HepG2 (cell line): Measurements from ENCODE around the gene ZAR1L. TPM values are rescaled to one million over a fixed set of nuclear protein-coding genes. Genes with fewer than 3 reads are reported as not detected.

Source experiments
- PAWR ChIP-seq: sonication (generic); formaldehyde crosslinking; IDR thresholded peaks from 2 replicates; pipeline ENCODE4 v1.4.0; 2020; ENCODE audit warnings: missing genetic modification reagents, mild to moderate bottlenecking, borderline replicate concordance
- POLR2A ChIP-seq, 2 experiments: IDR thresholded peaks; 2 replicates each; pipeline ENCODE4 v1.6.1; 2011; ENCODE audit warnings: low read depth in 2 of 2, low read length in 2 of 2, mild to moderate bottlenecking in 1 of 2, moderate library complexity in 1 of 2; ENCODE audit not compliant: insufficient read depth in 1 of 2
- RAD21 ChIP-seq: fragments of 450-650 bp; formaldehyde crosslinking; IDR thresholded peaks from 2 replicates; pipeline ENCODE4 v1.5.0; 2020; ENCODE audit warnings: mild to moderate bottlenecking
- RFXANK ChIP-seq: IDR thresholded peaks from 2 replicates; pipeline ENCODE4 v1.6.1; 2016
- SMARCE1 ChIP-seq: fragments of 450-650 bp; IDR thresholded peaks from 2 replicates; pipeline ENCODE4 v1.6.1; 2017; ENCODE audit warnings: borderline replicate concordance
- ZBTB40 ChIP-seq, 2 experiments: fragments of 450-650 bp in 1 of 2; sonication (generic) in 1 of 2; formaldehyde crosslinking in 1 of 2; IDR thresholded peaks; 2 replicates each; pipeline versions ENCODE4 v1.6.1 to v1.8.0; 2016 to 2022; ENCODE audit warnings: antibody characterized with exemption in 1 of 2, mild to moderate bottlenecking in 1 of 2, missing genetic modification reagents in 1 of 2
- ZNF407 ChIP-seq: sonication (generic); formaldehyde crosslinking; IDR thresholded peaks from one replicate; pipeline ENCODE4 v1.5.1; 2020; ENCODE audit warnings: mild to moderate bottlenecking, missing genetic modification reagents; ENCODE audit errors: not compliant biosample characterization
- ZNF563 ChIP-seq: sonication (generic); formaldehyde crosslinking; IDR thresholded peaks from 2 replicates; pipeline ENCODE4 v1.8.0; 2022; ENCODE audit warnings: mild to moderate bottlenecking, moderate library complexity, missing genetic modification reagents
- polyA plus RNA-seq, 8 experiments: library from polyadenylated mRNA; depleted of rRNA in 3 of 8; stranded (reverse) in 7 of 8; unstranded in 1 of 8; fragments of >200 nt; fragmentation: Illumina TruSeq in 4 of 8; extraction: Trizol in 4 of 8; gene quantifications; 2 replicates each; pipeline versions ENCODE4 v1.2.1 to v1.2.3, GENCODE V29; 2011 to 2016; ENCODE audit warnings: low read depth in 4 of 8, missing spikeins in 1 of 8, mixed read lengths in 1 of 8; ENCODE audit not compliant: insufficient read depth in 1 of 8
- total RNA-seq, 5 experiments: library from RNA; depleted of rRNA; stranded (reverse); fragments of >200 nt; fragmentation: Illumina TruSeq; extraction: Trizol; gene quantifications; 2 replicates each; pipeline ENCODE4 v1.2.3, GENCODE V29; 2016; ENCODE audit warnings: low read depth in 1 of 5

The ZAR1L gene
- total and polyA plus RNA-seq, 2 of the 13 experiments (the other 11 are each of a cell fraction or from before 2014, with no cell fraction given) = 0.09 TPM; not detected in 1

- TF ChIP-seq ZBTB40 (IDR thresholded peaks at IDR 0.05) = no peak
- TF ChIP-seq ZBTB40 (CRISPR knock-in tag; IDR thresholded peaks at IDR 0.05) = no peak
- TF ChIP-seq ZNF407 (CRISPR knock-in tag) = no peak
- TF ChIP-seq POLR2A (IDR thresholded peaks at IDR 0.05; ENCODE audit: insufficient read depth in 1 of 2, low read depth in 2 of 2, low read length in 2 of 2) = no peak
- TF ChIP-seq PAWR (CRISPR knock-in tag) = no peak
- no peak for TF ChIP-seq ZNF563 (CRISPR knock-in tag)
- no peak for TF ChIP-seq RFXANK
- TF ChIP-seq RAD21 = no peak
- TF ChIP-seq SMARCE1 = no peak
Measured at GRCh38 chr13:32314271-32315237, 609 bp downstream of the ZAR1L start (continued).
